ENCODE data around the gene AGRN.
"Not testable (repeated sequence)": the region's sequence is repeated elsewhere in the genome, so short reads cannot be mapped to it uniquely, and the experiment has no call there.

Gene AGRN

GRCh38 chr1:1092149-1092855 lies 72.4 kb downstream of the AGRN start:
- no peak for DNase-seq (ENCODE audit: low read depth)

GRCh38 chr1:1092894-1093609 lies 73.1 kb downstream of the AGRN start:
- DNase-seq (ENCODE audit: low read depth): no peak

DNA sequence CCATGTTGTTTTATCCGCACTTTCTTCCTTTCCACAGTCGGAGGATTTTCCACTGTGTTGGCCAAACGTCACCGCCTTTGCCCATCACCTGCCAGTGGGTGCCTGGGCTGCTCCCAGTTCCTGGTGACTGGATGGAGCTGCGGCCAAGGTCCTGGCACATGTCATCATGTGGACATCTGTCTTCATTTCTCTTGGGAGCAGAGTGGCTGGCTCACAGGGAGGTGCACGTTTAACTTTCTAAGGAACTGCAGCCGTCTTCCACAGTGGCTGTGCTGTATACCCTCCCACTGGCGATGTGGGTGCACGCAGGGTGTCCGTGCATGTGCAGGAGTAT lies 73.7 kb downstream of the AGRN start:
- DNase-seq (ENCODE audit: low read depth): no peak

- DNase-seq (ENCODE audit: low read depth): no peak
Measured at GRCh38 chr1:1094981-1095380, 75.1 kb downstream of the AGRN start.

GRCh38 chr1:1096136-1096535 lies 76.2 kb downstream of the AGRN start:
- not testable (repeated sequence) for DNase-seq (ENCODE audit: low read depth)

DNA sequence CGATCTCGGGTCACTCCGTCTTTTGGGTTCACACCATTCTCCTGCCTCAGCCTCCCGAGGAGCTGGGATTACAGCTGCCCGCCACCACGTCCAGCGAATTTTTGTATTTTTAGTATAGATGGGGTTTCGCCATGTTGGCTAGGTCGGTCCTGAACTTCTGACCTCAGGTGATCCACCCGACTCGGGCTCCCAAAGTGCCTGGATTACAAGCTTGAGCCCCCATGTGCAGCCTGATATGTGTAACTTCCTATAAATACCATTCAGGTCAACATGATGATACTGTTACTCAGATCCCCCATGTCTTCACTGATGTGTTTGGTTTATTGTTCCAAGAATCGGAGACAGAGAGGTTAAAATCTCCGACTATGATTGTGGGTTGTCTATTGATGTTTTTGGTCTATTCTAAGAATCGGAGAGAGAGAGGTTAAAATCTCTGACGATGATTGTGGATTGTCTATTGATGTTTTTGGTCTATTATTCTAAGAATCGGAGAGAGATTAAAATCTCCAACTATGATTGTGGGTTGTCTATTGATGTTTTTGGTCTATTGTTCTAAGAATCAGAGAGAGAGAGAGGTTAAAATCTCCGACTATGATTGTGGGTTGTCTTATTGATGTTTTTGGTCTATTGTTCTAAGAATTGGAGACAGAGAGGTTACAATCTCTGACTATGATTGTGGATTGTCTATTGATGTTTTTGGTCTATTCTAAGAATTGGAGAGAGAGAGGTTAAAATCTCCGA lies 78.9 kb downstream of the AGRN start:
- no peak for DNase-seq (ENCODE audit: low read depth)

- DNase-seq (ENCODE audit: low read depth): no peak
Measured at GRCh38 chr1:1099506-1100183, 79.7 kb downstream of the AGRN start.

DNA sequence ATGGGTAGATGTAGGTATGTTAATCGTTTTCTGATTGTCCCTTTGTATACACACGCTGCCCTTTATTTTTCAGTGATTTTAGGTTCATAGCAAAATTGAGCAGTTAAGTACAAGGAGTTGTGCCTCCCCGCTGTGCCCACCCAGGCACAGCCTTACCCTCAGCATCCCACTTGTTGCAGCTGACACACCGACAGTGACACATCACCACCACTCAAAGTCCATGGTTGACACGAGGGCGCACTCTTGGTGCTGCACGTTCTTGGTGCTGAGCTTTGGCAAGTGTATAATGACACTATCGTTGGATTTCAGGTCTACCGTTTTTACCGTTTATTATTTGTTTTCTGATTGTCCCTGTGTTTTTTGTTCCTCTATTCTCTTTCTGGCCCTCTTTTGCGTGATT lies 80.4 kb downstream of the AGRN start:
- DNase-seq (ENCODE audit: low read depth): no peak

- no peak for DNase-seq (ENCODE audit: low read depth)
Measured at GRCh38 chr1:1101503-1101902, 81.6 kb downstream of the AGRN start.

GRCh38 chr1:1104152-1104551 lies 84.2 kb downstream of the AGRN start:
- not testable (repeated sequence) for DNase-seq (ENCODE audit: low read depth)

Measured in T follicular helper cell (primary cell).